Activated naive CD4-positive, alpha-beta T cell treated with anti-CD3 and anti-CD28 coated beads for 36 hours (primary cell): Measurements from ENCODE around the gene COL25A1. TPM values are rescaled to one million over a fixed set of nuclear protein-coding genes. Genes with fewer than 3 reads are reported as not detected.

ENCODE experiments used
- CTCF ChIA-PET: fragments of 350-600 bp; sonication (Branson Sonifier 250); formaldehyde crosslinking; loops from one replicate; lab custom pipeline; 2021; ENCODE audit warnings: antibody characterized with exemption; lab: Charles Lee
- DNase-seq: peaks from one replicate; pipeline ENCODE4 v3.0.0-alpha.2; 2020
- H3K27ac Mint-ChIP-seq: one replicate; pipeline ENCODE4 v1.8.0; 2021; ENCODE audit warnings: mild to moderate bottlenecking, mixed read lengths
- H3K27me3 Mint-ChIP-seq: one replicate; pipeline ENCODE4 v1.8.0; 2021; ENCODE audit warnings: low read depth, mixed read lengths
- H3K36me3 Mint-ChIP-seq: one replicate; pipeline ENCODE4 v1.8.0; 2021; ENCODE audit warnings: low read depth, mixed read lengths
- H3K4me1 Mint-ChIP-seq: one replicate; pipeline ENCODE4 v1.8.0; 2021; ENCODE audit warnings: low read depth, mixed read lengths
- H3K4me3 Mint-ChIP-seq: one replicate; pipeline ENCODE4 v1.8.0; 2021; ENCODE audit warnings: mild to moderate bottlenecking, moderate library complexity, mixed read lengths
- H3K9me3 Mint-ChIP-seq: one replicate; pipeline ENCODE4 v1.8.0; 2021; ENCODE audit warnings: mixed read lengths
- intact Hi-C: fragments of 100-400 bp; cut with micrococcal nuclease; formaldehyde crosslinking; loops from one replicate; pipeline ENCODE4 v1.15.1; 2023
- total RNA-seq, 2 experiments: library from RNA; stranded (reverse); gene quantifications; one replicate each; pipeline ENCODE4 v1.2.3, GENCODE V29; 2021

The COL25A1 gene
- total RNA-seq, 2 experiments from 2014 or later, result not detected

GRCh38 chr4:108978066-108978465 is 324.4 kb downstream of the COL25A1 start:
- Mint-ChIP-seq H3K9me3 (no peaks in the 10 kb centered on the region), H3K36me3 (no peaks in the 10 kb centered on the region), H3K27me3 (no peaks in the 10 kb centered on the region), H3K4me3 (no peak overlapping the region), H3K4me1 (peaks cover 11% of the 10 kb centered on the region), H3K27ac (no peak overlapping the region)
- intact Hi-C loops, result loop anchor here (10.0 kb wide), 2 partner anchors 993 to 1253 kb away; partner anchors contain the start of genes HADH and PAPSS1
- no peak for DNase-seq
- CTCF ChIA-PET, result no interaction called here

GRCh38 chr4:108972613-108973283 is 329.7 kb downstream of the COL25A1 start:
- Mint-ChIP-seq H3K4me1 (peaks cover 23% of the 10 kb centered on the region), H3K27ac (peak overlapping the region; percentile 76), H3K36me3 (no peaks in the 10 kb centered on the region), H3K4me3 (no peak overlapping the region), H3K27me3 (no peaks in the 10 kb centered on the region), H3K9me3 (no peaks in the 10 kb centered on the region)
- peak; percentile 11 for DNase-seq
- intact Hi-C loops, result loop anchor here (1.0 to 10.0 kb wide), 12 partner anchors 74 to 1248 kb away; partner anchors contain the start of genes GAR1, HADH, MCUB and PAPSS1
- CTCF ChIA-PET, result interaction anchor here (0.7 kb wide), 2 partner anchors 13 to 128 kb away, joined by 3 read pairs; no protein-coding TSS in a partner anchor

- H3K36me3 Mint-ChIP-seq, result no peaks in the 10 kb centered on the region
- no peak overlapping the region for H3K4me3 Mint-ChIP-seq
- H3K4me1 Mint-ChIP-seq, result peaks cover 23% of the 10 kb centered on the region
- H3K27ac Mint-ChIP-seq, result no peak overlapping the region
- no peak for DNase-seq
- CTCF ChIA-PET, result no interaction called here
- no peaks in the 10 kb centered on the region for H3K9me3 Mint-ChIP-seq
- intact Hi-C loops, result loop anchor here (5.0 to 10.0 kb wide), 4 partner anchors 119 to 1247 kb away; partner anchors contain the start of genes HADH and PAPSS1
- H3K27me3 Mint-ChIP-seq, result no peaks in the 10 kb centered on the region
Observed at GRCh38 chr4:108971473-108971872, 331.0 kb downstream of the COL25A1 start.

GRCh38 chr4:108965472-108966076 is 336.9 kb downstream of the COL25A1 start:
- CTCF ChIA-PET, result no interaction called here
- Mint-ChIP-seq H3K27ac (no peak overlapping the region), H3K9me3 (no peaks in the 10 kb centered on the region), H3K4me1 (no peaks in the 10 kb centered on the region), H3K4me3 (no peak overlapping the region), H3K27me3 (no peaks in the 10 kb centered on the region), H3K36me3 (no peaks in the 10 kb centered on the region)
- intact Hi-C loops, result no loop called here
- no peak for DNase-seq

- CTCF ChIA-PET, result no interaction called here
- intact Hi-C loops, result no loop called here
- H3K27ac Mint-ChIP-seq, result no peak overlapping the region
- H3K27me3 Mint-ChIP-seq, result no peaks in the 10 kb centered on the region
- no peak for DNase-seq
- H3K4me3 Mint-ChIP-seq, result no peak overlapping the region
- H3K9me3 Mint-ChIP-seq, result no peaks in the 10 kb centered on the region
- no peaks in the 10 kb centered on the region for H3K36me3 Mint-ChIP-seq
- H3K4me1 Mint-ChIP-seq, result no peaks in the 10 kb centered on the region
Observed at GRCh38 chr4:108965016-108965415, 337.4 kb downstream of the COL25A1 start.

GRCh38 chr4:108963910-108964309 is 338.5 kb downstream of the COL25A1 start:
- DNase-seq, result no peak
- no peaks in the 10 kb centered on the region for H3K9me3 Mint-ChIP-seq
- H3K27ac Mint-ChIP-seq, result no peak overlapping the region
- CTCF ChIA-PET, result no interaction called here
- no peak overlapping the region for H3K4me3 Mint-ChIP-seq
- H3K27me3 Mint-ChIP-seq, result no peaks in the 10 kb centered on the region
- H3K36me3 Mint-ChIP-seq, result no peaks in the 10 kb centered on the region
- intact Hi-C loops, result no loop called here
- no peaks in the 10 kb centered on the region for H3K4me1 Mint-ChIP-seq

- Mint-ChIP-seq H3K4me3 (no peak overlapping the region), H3K27ac (no peak overlapping the region), H3K9me3 (no peaks in the 10 kb centered on the region), H3K4me1 (no peaks in the 10 kb centered on the region), H3K36me3 (no peaks in the 10 kb centered on the region), H3K27me3 (peaks cover 2% of the 10 kb centered on the region)
- CTCF ChIA-PET, result interaction anchor here (0.8 kb wide), 1 partner anchor 14 kb away, joined by 3 read pairs; no protein-coding TSS in a partner anchor
- DNase-seq, result no peak
- intact Hi-C loops, result no loop called here
Observed at GRCh38 chr4:108959491-108959890, 343.0 kb downstream of the COL25A1 start.

- no peak overlapping the region for H3K4me3 Mint-ChIP-seq
- no peaks in the 10 kb centered on the region for H3K4me1 Mint-ChIP-seq
- no peaks in the 10 kb centered on the region for H3K9me3 Mint-ChIP-seq
- no peak overlapping the region for H3K27ac Mint-ChIP-seq
- peaks cover 5% of the 10 kb centered on the region for H3K27me3 Mint-ChIP-seq
- intact Hi-C loops, result no loop called here
- no peak for DNase-seq
- CTCF ChIA-PET, result no interaction called here
- H3K36me3 Mint-ChIP-seq, result no peaks in the 10 kb centered on the region
Observed at GRCh38 chr4:108954880-108955279, 347.6 kb downstream of the COL25A1 start.

GRCh38 chr4:108953941-108954340 is 348.5 kb downstream of the COL25A1 start:
- Mint-ChIP-seq H3K27me3 (peaks cover 5% of the 10 kb centered on the region), H3K36me3 (no peaks in the 10 kb centered on the region), H3K4me3 (no peak overlapping the region), H3K9me3 (no peaks in the 10 kb centered on the region), H3K27ac (no peak overlapping the region), H3K4me1 (no peaks in the 10 kb centered on the region)
- no peak for DNase-seq
- CTCF ChIA-PET, result interaction anchor here (0.5 kb wide), 1 partner anchor 98 kb away, joined by 3 read pairs; no protein-coding TSS in a partner anchor
- intact Hi-C loops, result no loop called here

GRCh38 chr4:108950158-108950915 is 352.1 kb downstream of the COL25A1 start:
- H3K36me3 Mint-ChIP-seq, result no peaks in the 10 kb centered on the region

GRCh38 chr4:108947526-108947925 is 354.9 kb downstream of the COL25A1 start:
- no peak for DNase-seq
- Mint-ChIP-seq H3K36me3 (no peaks in the 10 kb centered on the region), H3K4me1 (peaks cover 6% of the 10 kb centered on the region), H3K27ac (no peak overlapping the region), H3K4me3 (no peak overlapping the region), H3K9me3 (no peaks in the 10 kb centered on the region), H3K27me3 (peaks cover 3% of the 10 kb centered on the region)
- intact Hi-C loops, result no loop called here
- CTCF ChIA-PET, result no interaction called here

More at GRCh38 chr4:108950158-108950915, 352.1 kb downstream of the COL25A1 start:
- Mint-ChIP-seq H3K27me3 (peaks cover 3% of the 10 kb centered on the region), H3K27ac (no peak overlapping the region), H3K4me3 (no peak overlapping the region), H3K4me1 (peaks cover 6% of the 10 kb centered on the region), H3K9me3 (no peaks in the 10 kb centered on the region)
- CTCF ChIA-PET, result no interaction called here
- no peak for DNase-seq
- intact Hi-C loops, result no loop called here

- Mint-ChIP-seq H3K9me3 (no peaks in the 10 kb centered on the region), H3K4me1 (peaks cover 6% of the 10 kb centered on the region), H3K27me3 (no peaks in the 10 kb centered on the region), H3K36me3 (no peaks in the 10 kb centered on the region), H3K27ac (no peak overlapping the region), H3K4me3 (no peak overlapping the region)
- intact Hi-C loops, result no loop called here
- no peak for DNase-seq
- CTCF ChIA-PET, result no interaction called here
Observed at GRCh38 chr4:108946237-108946636, 356.2 kb downstream of the COL25A1 start.
